GM19467 (cell line): ENCODE data around the gene ZNF282.

Experiments used
- ATAC-seq: cut with Tn5 transposase; IDR thresholded peaks from one replicate; pipeline ENCODE4 v1.9.1; 2021; ENCODE audit warnings: mild to moderate bottlenecking, moderate library complexity; ENCODE audit not compliant: unreplicated experiment

ZNF282 gene

GRCh38 chr7:149188637-149189259, 6.6 kb upstream of the ZNF282 start:
- ATAC-seq = no peak

- no peak for ATAC-seq
Observed at GRCh38 chr7:149191851-149192250, 3.5 kb upstream of the ZNF282 start.

- ATAC-seq = no peak
Observed at GRCh38 chr7:149194799-149195179, 557 bp upstream of the ZNF282 start.

GRCh38 chr7:149196151-149196704, 882 bp downstream of the ZNF282 start:
- no peak for ATAC-seq

GRCh38 chr7:149196705-149197171, 1.4 kb downstream of the ZNF282 start:
- no peak for ATAC-seq

- no peak for ATAC-seq
Observed at GRCh38 chr7:149197675-149198074, 2.3 kb downstream of the ZNF282 start.

- ATAC-seq = no peak
Observed at GRCh38 chr7:149198161-149198816, 2.9 kb downstream of the ZNF282 start.

GRCh38 chr7:149199234-149199995, 4.1 kb downstream of the ZNF282 start:
- no peak for ATAC-seq

GRCh38 chr7:149202831-149203231, 7.5 kb downstream of the ZNF282 start:
- no peak for ATAC-seq

- no peak for ATAC-seq
Observed at GRCh38 chr7:149205690-149206381, 10.5 kb downstream of the ZNF282 start.

GRCh38 chr7:149207324-149208035, 12.1 kb downstream of the ZNF282 start:
- ATAC-seq = no peak

GRCh38 chr7:149209518-149210269, 14.3 kb downstream of the ZNF282 start:
- ATAC-seq = no peak

GRCh38 chr7:149210551-149210950, 15.2 kb downstream of the ZNF282 start:
- no peak for ATAC-seq

- ATAC-seq = no peak
Observed at GRCh38 chr7:149214020-149214720, 18.8 kb downstream of the ZNF282 start.

GRCh38 chr7:149216402-149216801, 21.1 kb downstream of the ZNF282 start:
- no peak for ATAC-seq

GRCh38 chr7:149217570-149217969, 22.2 kb downstream of the ZNF282 start:
- ATAC-seq = no peak

- no peak for ATAC-seq
Observed at GRCh38 chr7:149218469-149219420, 23.4 kb downstream of the ZNF282 start.

GRCh38 chr7:149220534-149220933, 25.2 kb downstream of the ZNF282 start:
- ATAC-seq = no peak
